Measurements from ENCODE around the gene ROBO2. TPM values are rescaled to one million over a fixed set of nuclear protein-coding genes. Genes with fewer than 3 reads are reported as not detected.

The ROBO2 gene
- total RNA-seq, 1 donor from 2014 or later = 3.9 TPM

GRCh38 chr3:77052733-77053670, 13.1 kb downstream of the ROBO2 start:
- TF ChIP-seq CTCF (IDR thresholded peaks at IDR 0.05; ENCODE audit: insufficient read depth, low read length, poor library complexity, severe bottlenecking) = no peak
- Histone ChIP-seq H3K4me3 (ENCODE audit: low read depth, low read length) (no peak overlapping the region), H3K36me3 (ENCODE audit: control insufficient read depth, insufficient read depth, low read length) (no peaks in the 10 kb centered on the region), H3K27me3 (ENCODE audit: control insufficient read depth, insufficient read depth, low read length) (no peaks in the 10 kb centered on the region)
- DNase-seq (ENCODE audit: low read depth) = no peak

GRCh38 chr3:77053795-77054194, 13.9 kb downstream of the ROBO2 start:
- H3K27me3 ChIP-seq (ENCODE audit: control insufficient read depth, insufficient read depth, low read length) = no peaks in the 10 kb centered on the region
- no peaks in the 10 kb centered on the region for H3K36me3 ChIP-seq (ENCODE audit: control insufficient read depth, insufficient read depth, low read length)
- no peak for TF ChIP-seq CTCF (IDR thresholded peaks at IDR 0.05; ENCODE audit: insufficient read depth, low read length, poor library complexity, severe bottlenecking)
- no peak overlapping the region for H3K4me3 ChIP-seq (ENCODE audit: low read depth, low read length)
- no peak for DNase-seq (ENCODE audit: low read depth)

GRCh38 chr3:77055841-77056341, 16.0 kb downstream of the ROBO2 start:
- no peak for TF ChIP-seq CTCF (IDR thresholded peaks at IDR 0.05; ENCODE audit: insufficient read depth, low read length, poor library complexity, severe bottlenecking)
- H3K36me3 ChIP-seq (ENCODE audit: control insufficient read depth, insufficient read depth, low read length) = no peaks in the 10 kb centered on the region
- no peak for DNase-seq (ENCODE audit: low read depth)

GRCh38 chr3:77059354-77059753, 19.5 kb downstream of the ROBO2 start:
- Histone ChIP-seq H3K27me3 (ENCODE audit: control insufficient read depth, insufficient read depth, low read length) (no peaks in the 10 kb centered on the region), H3K4me3 (ENCODE audit: low read depth, low read length) (no peak overlapping the region), H3K36me3 (ENCODE audit: control insufficient read depth, insufficient read depth, low read length) (no peaks in the 10 kb centered on the region)
- no peak for TF ChIP-seq CTCF (IDR thresholded peaks at IDR 0.05; ENCODE audit: insufficient read depth, low read length, poor library complexity, severe bottlenecking)
- no peak for DNase-seq (ENCODE audit: low read depth)

More at GRCh38 chr3:77055841-77056341, 16.0 kb downstream of the ROBO2 start:
- H3K4me3 ChIP-seq (ENCODE audit: low read depth, low read length) = no peak overlapping the region
- H3K27me3 ChIP-seq (ENCODE audit: control insufficient read depth, insufficient read depth, low read length) = no peaks in the 10 kb centered on the region

GRCh38 chr3:77063423-77063822, 23.5 kb downstream of the ROBO2 start:
- DNase-seq (ENCODE audit: low read depth) = no peak
- TF ChIP-seq CTCF (IDR thresholded peaks at IDR 0.05; ENCODE audit: insufficient read depth, low read length, poor library complexity, severe bottlenecking) = no peak

More at GRCh38 chr3:77063423-77063822, 23.5 kb downstream of the ROBO2 start:
- H3K27me3 ChIP-seq (ENCODE audit: control insufficient read depth, insufficient read depth, low read length) = no peaks in the 10 kb centered on the region
- no peaks in the 10 kb centered on the region for H3K36me3 ChIP-seq (ENCODE audit: control insufficient read depth, insufficient read depth, low read length)
- no peak overlapping the region for H3K4me3 ChIP-seq (ENCODE audit: low read depth, low read length)
